HEK293T (cell line): ENCODE data around the gene PANX1.
A peak's percentile ranks its signal among the peaks of the same experiment; 100 is the strongest.

Source experiments
- CTCF ChIA-PET: fragments of 350-600 bp; formaldehyde crosslinking; extraction: SDS; loops from one replicate; lab custom pipeline; 2021; ENCODE audit warnings: antibody characterized with exemption, inconsistent platforms; lab: Yijun Ruan, JAX
- POLR2A ChIA-PET: fragments of 350-600 bp; formaldehyde crosslinking; extraction: SDS; loops from one replicate; lab custom pipeline; 2020; ENCODE audit warnings: antibody characterized with exemption, inconsistent platforms; lab: Yijun Ruan, JAX
- DNase-seq: peaks from one replicate; pipeline ENCODE4 v3.0.0; 2012; ENCODE audit warnings: mixed read lengths; ENCODE audit errors: extremely low spot score
- ARNT ChIP-seq: fragments of 450-650 bp; IDR thresholded peaks from 2 replicates; pipeline ENCODE4 v1.6.1; 2017; ENCODE audit warnings: mild to moderate bottlenecking
- BHLHE40 ChIP-seq: fragments of 450-650 bp; IDR thresholded peaks from 2 replicates; pipeline ENCODE4 v1.6.1; 2016; ENCODE audit warnings: mild to moderate bottlenecking, moderate library complexity, borderline replicate concordance
- CTBP1 ChIP-seq: fragments of 450-650 bp; IDR thresholded peaks from 2 replicates; pipeline ENCODE4 v1.6.1; 2016; ENCODE audit warnings: borderline replicate concordance
- ELF4 ChIP-seq: fragments of 450-650 bp; IDR thresholded peaks from 2 replicates; pipeline ENCODE4 v1.6.1; 2017; ENCODE audit warnings: antibody characterized with exemption
- FOXA1 ChIP-seq: fragments of 450-650 bp; IDR thresholded peaks from 2 replicates; pipeline ENCODE4 v1.6.1; 2016; ENCODE audit warnings: mild to moderate bottlenecking
- FOXK2 ChIP-seq: fragments of 450-650 bp; IDR thresholded peaks from 2 replicates; pipeline ENCODE4 v1.6.1; 2016; ENCODE audit warnings: mild to moderate bottlenecking
- FOXM1 ChIP-seq: fragments of 450-650 bp; IDR thresholded peaks from 2 replicates; pipeline ENCODE4 v1.6.1; 2017; ENCODE audit warnings: mild to moderate bottlenecking, borderline replicate concordance
- HDGF ChIP-seq: fragments of 450-650 bp; IDR thresholded peaks from 2 replicates; pipeline ENCODE4 v1.6.1; 2017; ENCODE audit warnings: antibody characterized with exemption, borderline replicate concordance
- L3MBTL2 ChIP-seq: fragments of 450-650 bp; conservative IDR thresholded peaks from 2 replicates; pipeline ENCODE4 v1.6.1; 2016; ENCODE audit warnings: mild to moderate bottlenecking
- LEF1 ChIP-seq: fragments of 450-650 bp; IDR thresholded peaks from 2 replicates; pipeline ENCODE4 v1.6.1; 2017; ENCODE audit warnings: mild to moderate bottlenecking, borderline replicate concordance
- NFRKB ChIP-seq: fragments of 450-650 bp; IDR thresholded peaks from 2 replicates; pipeline ENCODE4 v1.6.1; 2016; ENCODE audit warnings: mild to moderate bottlenecking, moderate library complexity
- SP1 ChIP-seq: fragments of 450-650 bp; IDR thresholded peaks from 2 replicates; pipeline ENCODE4 v1.6.1; 2017
- SUZ12 ChIP-seq: fragments of 450-650 bp; IDR thresholded peaks from 2 replicates; pipeline ENCODE4 v1.6.1; 2016; ENCODE audit warnings: mild to moderate bottlenecking
- TARDBP ChIP-seq: fragments of 450-650 bp; IDR thresholded peaks from 2 replicates; pipeline ENCODE4 v1.6.1; 2016
- ZNF384 ChIP-seq: fragments of 450-650 bp; IDR thresholded peaks from 2 replicates; pipeline ENCODE4 v1.6.1; 2016
- TF ChIP-seq, protein P1 (sequence below): fragments of 450-650 bp; IDR thresholded peaks from 2 replicates; pipeline ENCODE4 v1.6.1; 2016

Gene PANX1

DNA sequence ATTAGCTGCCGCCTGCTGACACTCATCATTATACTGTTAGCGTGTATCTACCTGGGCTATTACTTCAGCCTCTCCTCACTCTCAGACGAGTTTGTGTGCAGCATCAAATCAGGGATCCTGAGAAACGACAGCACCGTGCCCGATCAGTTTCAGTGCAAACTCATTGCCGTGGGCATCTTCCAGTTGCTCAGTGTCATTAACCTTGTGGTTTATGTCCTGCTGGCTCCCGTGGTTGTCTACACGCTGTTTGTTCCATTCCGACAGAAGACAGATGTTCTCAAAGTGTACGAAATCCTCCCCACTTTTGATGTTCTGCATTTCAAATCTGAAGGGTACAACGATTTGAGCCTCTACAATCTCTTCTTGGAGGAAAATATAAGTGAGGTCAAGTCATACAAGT, 51.1 kb downstream of the PANX1 start:
- ChIA-PET CTCF (no interaction called here), POLR2A (no interaction called here)
- TF ChIP-seq BHLHE40 (no peak), ELF4 (no peak), FOXK2 (no peak), L3MBTL2 (no peak), SUZ12 (no peak), SP1 (no peak), LEF1 (no peak), HDGF (no peak), NFRKB (no peak), CTBP1 (no peak), FOXM1 (no peak), ARNT (no peak), FOXA1 (no peak), ZNF384 (no peak), TARDBP (no peak)
- TF ChIP-seq, protein P1, sequence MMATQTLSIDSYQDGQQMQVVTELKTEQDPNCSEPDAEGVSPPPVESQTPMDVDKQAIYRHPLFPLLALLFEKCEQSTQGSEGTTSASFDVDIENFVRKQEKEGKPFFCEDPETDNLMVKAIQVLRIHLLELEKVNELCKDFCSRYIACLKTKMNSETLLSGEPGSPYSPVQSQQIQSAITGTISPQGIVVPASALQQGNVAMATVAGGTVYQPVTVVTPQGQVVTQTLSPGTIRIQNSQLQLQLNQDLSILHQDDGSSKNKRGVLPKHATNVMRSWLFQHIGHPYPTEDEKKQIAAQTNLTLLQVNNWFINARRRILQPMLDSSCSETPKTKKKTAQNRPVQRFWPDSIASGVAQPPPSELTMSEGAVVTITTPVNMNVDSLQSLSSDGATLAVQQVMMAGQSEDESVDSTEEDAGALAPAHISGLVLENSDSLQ, result no peak
- no peak for DNase-seq

DNA sequence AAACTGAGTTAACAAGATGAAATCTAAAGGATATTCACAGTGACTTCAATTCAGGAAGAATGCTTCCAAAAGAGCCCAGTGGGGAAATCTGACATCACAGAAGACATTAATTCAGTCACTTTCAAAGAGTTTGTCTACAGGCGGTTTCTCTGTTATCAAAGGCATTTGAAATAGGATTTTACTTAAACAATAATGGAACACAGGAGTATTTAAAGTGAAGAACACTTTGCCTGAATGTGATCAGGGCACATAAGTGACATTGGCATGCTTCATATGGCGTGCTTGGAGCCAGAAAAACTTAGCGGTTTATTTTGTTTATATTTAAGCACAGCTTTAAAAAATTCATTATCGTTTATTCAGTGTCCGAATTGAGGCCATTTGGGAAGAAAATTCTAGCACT, 52.9 kb downstream of the PANX1 start:
- no peak for DNase-seq
- TF ChIP-seq BHLHE40, result no peak
- no peak for TF ChIP-seq L3MBTL2
- TF ChIP-seq LEF1, result no peak
- no peak for TF ChIP-seq HDGF
- no peak for TF ChIP-seq SUZ12
- no peak for TF ChIP-seq SP1
- TF ChIP-seq, protein P1, result no peak
- no peak for TF ChIP-seq TARDBP
- no peak for TF ChIP-seq ZNF384
- no peak for TF ChIP-seq FOXK2
- no peak for TF ChIP-seq ARNT
- TF ChIP-seq FOXA1, result no peak
- TF ChIP-seq FOXM1, result no peak
- TF ChIP-seq NFRKB, result no peak
- no peak for TF ChIP-seq ELF4
- no peak for TF ChIP-seq CTBP1
- CTCF ChIA-PET, result no interaction called here
- POLR2A ChIA-PET, result no interaction called here

DNA sequence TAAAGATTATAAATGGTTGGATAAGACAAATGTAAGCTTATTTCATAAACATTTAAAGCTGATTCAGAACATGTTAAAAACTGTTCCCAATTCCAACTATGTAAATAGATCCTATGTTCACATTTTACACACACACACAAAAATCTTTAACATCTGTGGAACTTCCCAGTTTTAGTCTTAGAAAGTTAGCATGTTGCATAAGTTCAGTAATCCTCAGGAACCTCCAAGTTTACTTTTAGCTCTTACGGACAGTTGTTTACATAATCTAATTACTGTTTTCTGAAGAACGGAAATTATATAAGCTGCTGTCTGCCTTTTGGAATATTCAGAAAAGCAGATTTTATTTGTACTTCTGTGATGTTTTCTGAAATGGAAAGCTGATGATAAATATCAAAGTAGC, 53.3 kb downstream of the PANX1 start:
- DNase-seq, result no peak
- CTCF ChIA-PET, result no interaction called here
- POLR2A ChIA-PET, result no interaction called here
- no peak for TF ChIP-seq CTBP1
- no peak for TF ChIP-seq LEF1
- TF ChIP-seq ELF4, result no peak
- no peak for TF ChIP-seq FOXA1
- no peak for TF ChIP-seq SP1
- TF ChIP-seq NFRKB, result no peak
- no peak for TF ChIP-seq FOXM1
- no peak for TF ChIP-seq BHLHE40
- TF ChIP-seq FOXK2, result no peak
- TF ChIP-seq SUZ12, result no peak
- TF ChIP-seq, protein P1, result no peak
- TF ChIP-seq L3MBTL2, result no peak

DNA sequence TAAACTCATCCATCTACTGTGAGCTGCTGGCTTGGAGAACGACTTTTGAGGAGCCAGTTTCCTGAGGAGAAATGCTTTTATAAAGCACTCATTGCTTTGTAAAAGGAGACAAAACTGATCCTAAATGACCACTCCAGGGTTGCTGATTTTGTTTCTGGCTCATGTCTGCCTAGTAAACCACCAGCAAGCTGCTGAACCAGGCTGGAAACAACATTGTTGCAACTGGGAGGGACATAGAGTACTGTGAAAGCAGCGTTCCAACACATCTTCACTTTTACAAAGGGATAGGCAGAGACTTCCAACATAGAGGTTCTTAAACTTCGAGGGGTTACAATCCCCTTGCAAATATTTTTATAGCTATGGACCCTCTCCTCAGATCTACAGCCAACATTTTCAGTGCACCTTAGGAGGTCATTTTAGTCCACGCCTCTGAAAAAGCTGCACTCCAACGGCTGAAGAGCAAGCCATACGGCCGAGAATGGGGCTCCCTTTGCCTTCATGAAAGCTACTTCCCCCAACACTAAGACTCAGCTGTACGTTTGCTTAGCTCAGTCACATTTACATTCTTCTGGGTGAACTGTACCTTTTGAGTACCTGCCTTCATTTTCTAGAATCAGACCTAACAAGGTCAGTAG, 54.7 kb downstream of the PANX1 start:
- TF ChIP-seq FOXM1 (no peak), SUZ12 (no peak), FOXA1 (no peak), L3MBTL2 (no peak), CTBP1 (no peak), ZNF384 (no peak), TARDBP (no peak), NFRKB (no peak), ARNT (no peak), LEF1 (no peak)
- TF ChIP-seq, protein P1, result no peak
- ChIA-PET POLR2A (interaction anchor here (1.1 kb wide), 1 partner anchor 11 kb away, joined by 3 read pairs; no protein-coding TSS in a partner anchor), CTCF (interaction anchor here (0.6 to 3.0 kb wide), 6 partner anchors 8 to 288 kb away, joined by 3 to 12 read pairs (median 4); no protein-coding TSS in a partner anchor)
- no peak for DNase-seq

DNA sequence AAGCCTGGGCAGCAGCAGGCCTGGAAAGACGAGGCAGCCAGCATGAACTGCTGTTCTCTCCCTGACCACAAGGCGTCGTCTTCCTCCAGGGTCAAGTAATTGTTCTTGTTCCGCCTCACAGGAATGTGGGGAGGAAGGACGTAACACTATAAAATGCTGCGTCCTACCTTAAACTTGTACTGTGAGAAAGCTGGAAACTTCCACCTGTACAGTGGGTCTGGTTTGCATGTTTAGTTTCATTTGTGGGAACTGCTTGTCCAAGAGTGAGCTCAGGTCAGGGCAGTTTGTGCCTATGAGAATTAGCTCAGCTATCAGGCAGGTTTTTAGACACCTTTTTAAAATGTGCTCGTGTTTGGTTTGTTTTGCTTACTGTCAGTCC, 55.2 kb downstream of the PANX1 start:
- DNase-seq, result peak; percentile 77
- ChIA-PET POLR2A (interaction anchor here (1.1 kb wide), 1 partner anchor 11 kb away, joined by 3 read pairs; no protein-coding TSS in a partner anchor), CTCF (interaction anchor here (0.7 to 3.0 kb wide), 6 partner anchors 9 to 234 kb away, joined by 3 to 12 read pairs (median 4); no protein-coding TSS in a partner anchor)
- TF ChIP-seq ZNF384 (no peak), SUZ12 (no peak), ARNT (no peak), LEF1 (no peak)
